GM12878 (cell line): Measurements from ENCODE around the gene WWC2. TPM values are rescaled to one million over a fixed set of nuclear protein-coding genes. Genes with fewer than 3 reads are reported as not detected.

Source experiments
- ATAC-seq: fragments of 200-7000 bp; cut with Tn5 transposase; 3 replicates; pipeline ENCODE4 v1.9.1; 2020; ENCODE audit warnings: mild to moderate bottlenecking, moderate library complexity
- BruUV-seq: library from RNA; stranded (reverse); fragments of 400-500 nt; replicated peaks from 2 replicates; lab custom pipeline; 2021; lab: Mats Ljungman, UMichigan
- CTCF ChIA-PET: fragments of 300-600 bp; sonication (Branson Sonifier 250); formaldehyde crosslinking; extraction: SDS; loops from one replicate; lab custom pipeline; 2021; ENCODE audit warnings: inconsistent platforms; lab: Yijun Ruan, JAX
- POLR2A ChIA-PET: fragments of 350-600 bp; formaldehyde crosslinking; extraction: SDS; loops from one replicate; lab custom pipeline; 2021; ENCODE audit warnings: inconsistent platforms; lab: Charles Lee
- RAD21 ChIA-PET: fragments of 300-600 bp; sonication (Branson Sonifier 250); formaldehyde crosslinking; loops from one replicate; lab custom pipeline; 2023; ENCODE audit warnings: antibody characterized with exemption; ENCODE audit not compliant: unreplicated experiment; lab: Charles Lee
- SMC1A ChIA-PET: fragments of 300-600 bp; sonication (Branson Sonifier 250); formaldehyde crosslinking; loops from one replicate; lab custom pipeline; 2023; ENCODE audit not compliant: unreplicated experiment, uncharacterized antibody; lab: Charles Lee
- DNase-seq: peaks from one replicate; pipeline ENCODE4 v3.0.0-alpha.2; 2011; ENCODE audit warnings: low read depth, low spot score
- FAIRE-seq: peaks from 3 replicates; lab custom pipeline; 2011; peaks lifted over from hg19 to GRCh38; lab: Jason Lieb, UNC
- H2AFZ ChIP-seq: 2 replicates; pipeline ENCODE4 v1.6.0; 2011; ENCODE audit warnings: low read depth, low read length, control low read depth; ENCODE audit not compliant: control insufficient read depth
- H3K27ac ChIP-seq: 2 replicates; pipeline ENCODE4 v1.5.1; 2011; ENCODE audit warnings: control low read depth; ENCODE audit not compliant: control insufficient read depth, insufficient read depth
- H3K27me3 ChIP-seq, 2 experiments: replicated peaks in 1 of 2; 2 replicates each; pipeline versions ENCODE4 v1.6.0 to v1.6.1; 2011; ENCODE audit warnings: low read length in 1 of 2; ENCODE audit not compliant: control insufficient read depth in 2 of 2, insufficient read depth in 2 of 2
- H3K36me3 ChIP-seq, 2 experiments: 2 replicates each; pipeline ENCODE4 v1.5.1; 2011; ENCODE audit warnings: low read length in 1 of 2; ENCODE audit not compliant: control insufficient read depth in 2 of 2, insufficient read depth in 2 of 2
- H3K4me1 ChIP-seq: 2 replicates; pipeline ENCODE4 v1.6.1; 2011; ENCODE audit warnings: mild to moderate bottlenecking, low read length, moderate library complexity, mixed read lengths; ENCODE audit not compliant: control insufficient read depth, insufficient read depth
- H3K4me2 ChIP-seq: 2 replicates; pipeline ENCODE4 v1.6.0; 2011; ENCODE audit warnings: control low read depth; ENCODE audit not compliant: control insufficient read depth, insufficient read depth
- H3K4me3 ChIP-seq: fragments of 200-600 bp; sonication (generic); 2 replicates; pipeline ENCODE4 v1.5.1; 2016
- H3K79me2 ChIP-seq: 2 replicates; pipeline ENCODE4 v1.6.0; 2011; ENCODE audit warnings: low read length; ENCODE audit not compliant: control insufficient read depth, insufficient read depth
- H3K9ac ChIP-seq: 2 replicates; pipeline ENCODE4 v1.8.0; 2011; ENCODE audit warnings: low read length, control low read depth, mixed read lengths; ENCODE audit not compliant: control insufficient read depth, insufficient read depth
- H3K9me3 ChIP-seq: replicated peaks from 3 replicates; pipeline ENCODE4 v1.5.1; 2011; ENCODE audit warnings: mild to moderate bottlenecking, low read length; ENCODE audit not compliant: control insufficient read depth, insufficient read depth
- H4K20me1 ChIP-seq: 2 replicates; pipeline ENCODE4 v1.6.0; 2011; ENCODE audit not compliant: control insufficient read depth, insufficient read depth
- CBX3 ChIP-seq: fragments of 200-600 bp; sonication (generic); IDR thresholded peaks from 2 replicates; pipeline ENCODE4 v1.6.1; 2016; ENCODE audit warnings: low read depth, borderline replicate concordance
- E2F4 ChIP-seq: IDR thresholded peaks from 2 replicates; pipeline ENCODE4 v1.6.1; 2012; ENCODE audit warnings: low read depth, low read length, improper control_type of control experiment
- EP300 ChIP-seq, 2 experiments: fragments of 150-350 bp in 1 of 2; IDR thresholded peaks; 2 replicates each; pipeline ENCODE4 v1.6.1; 2011 to 2012; ENCODE audit warnings: low read depth in 2 of 2, low read length in 2 of 2, borderline replicate concordance in 1 of 2, improper control_type of control experiment in 1 of 2, inconsistent platforms in 1 of 2; ENCODE audit not compliant: control insufficient read depth in 1 of 2
- FOXK2 ChIP-seq: fragments of 450-650 bp; IDR thresholded peaks from 2 replicates; pipeline ENCODE4 v1.6.1; 2017; ENCODE audit warnings: mild to moderate bottlenecking, moderate library complexity
- KLF5 ChIP-seq: fragments of 450-650 bp; IDR thresholded peaks from 2 replicates; pipeline ENCODE4 v1.6.1; 2014; ENCODE audit warnings: mild to moderate bottlenecking; ENCODE audit not compliant: partially characterized antibody
- SP1 ChIP-seq: IDR thresholded peaks from one replicate; pipeline ENCODE4 v1.6.1; 2011; ENCODE audit warnings: low read depth, low read length
- YBX1 ChIP-seq: fragments of 450-650 bp; IDR thresholded peaks from 2 replicates; pipeline ENCODE4 v1.6.1; 2016; ENCODE audit warnings: antibody characterized with exemption
- WGBS: methylation state at CpG from one replicate; pipeline ENCODE4 v1.1.6; 2016; ENCODE audit warnings: low lambda C conversion rate; ENCODE audit not compliant: insufficient replicate concordance, insufficient coverage; ENCODE audit errors: missing lambda C conversion rate; 5-methylcytosine and 5-hydroxymethylcytosine counted together
- in situ Hi-C: fragments of 300-500 bp; cut with MboI; formaldehyde crosslinking; loops from 9 replicates; pipeline ENCODE4 v1.14.3; 2018; ENCODE audit warnings: mixed read lengths
- intact Hi-C: fragments of 100-400 bp; cut with micrococcal nuclease; formaldehyde crosslinking; loops from one replicate; pipeline ENCODE4 v1.14.2; 2022; ENCODE audit not compliant: unreplicated experiment
- polyA plus RNA-seq, 11 experiments: library from polyadenylated mRNA; depleted of rRNA in 4 of 11; unstranded in 6 of 11; stranded (reverse) in 5 of 11; fragments of >200 nt; fragmentation: Nextera tagmentation in 4 of 11; fragmentation: Illumina TruSeq in 1 of 11; extraction: Ambion mirVana in 4 of 11; extraction: Trizol in 1 of 11; gene quantifications; 1 replicate in 1 of 11; 2 replicates in 10 of 11; pipeline versions ENCODE4 v1.2.1 to v1.2.3, GENCODE V29; 2011 to 2016; ENCODE audit warnings: inconsistent platforms in 2 of 11, missing spikeins in 2 of 11, low read depth in 1 of 11
- total RNA-seq, 4 experiments: library from RNA; depleted of rRNA in 3 of 4; stranded (reverse); fragments of >200 nt in 3 of 4; fragmentation: Illumina TruSeq in 1 of 4; extraction: Trizol in 1 of 4; gene quantifications; 2 replicates each; pipeline versions ENCODE4 v1.2.1 to v1.2.3, GENCODE V29; 2013 to 2021
- TF ChIP-seq, protein P1 (sequence below): IDR thresholded peaks from 2 replicates; pipeline ENCODE4 v1.6.1; 2011; ENCODE audit warnings: borderline replicate concordance, low read depth, mild to moderate bottlenecking, moderate library complexity, low read length; ENCODE audit not compliant: insufficient read depth, poor library complexity, severe bottlenecking
- TF ChIP-seq, protein P2 (sequence below): fragments of 450-650 bp; formaldehyde crosslinking; IDR thresholded peaks from 2 replicates; pipeline ENCODE4 v1.4.0; 2020; ENCODE audit warnings: mild to moderate bottlenecking, moderate library complexity

Gene WWC2
- total and polyA plus RNA-seq, 10 of the 15 experiments (the other 5 are each of a cell fraction or from before 2014, with no cell fraction given), result 0.02 to 0.72 (median 0.06) TPM; not detected in 3

DNA sequence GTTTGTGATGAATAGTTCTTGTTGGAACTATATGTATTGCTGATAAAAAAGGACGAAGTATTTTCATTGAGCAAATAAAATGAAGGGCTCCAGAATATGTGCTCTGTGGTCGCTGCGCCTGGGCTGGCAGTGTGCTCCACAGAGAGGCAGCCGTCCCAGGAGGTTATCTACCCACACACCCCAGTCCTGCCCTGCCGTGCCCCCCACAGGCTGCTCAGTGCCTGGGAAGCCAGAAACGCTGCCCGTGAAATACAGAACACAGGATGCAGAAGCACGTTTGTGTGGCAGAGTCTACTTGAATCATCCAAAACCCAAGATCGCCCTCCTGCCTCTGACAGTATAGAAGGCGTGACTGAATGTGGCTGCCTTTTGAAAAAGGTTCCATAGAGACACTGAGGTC lies 219.6 kb downstream of the WWC2 start:
- Histone ChIP-seq H3K4me1 (no peaks in the 10 kb centered on the region), H2AFZ (no peak overlapping the region), H3K79me2 (no peaks in the 10 kb centered on the region), H3K9me3 (no peaks in the 10 kb centered on the region), H4K20me1 (no peaks in the 10 kb centered on the region), H3K4me2 (no peak overlapping the region), H3K9ac (no peak overlapping the region), H3K4me3 (no peak overlapping the region), H3K27ac (no peak overlapping the region), H3K27me3 (no peaks in the 10 kb centered on the region; a peak in 1 of 4 replicates), H3K36me3 (no peaks in the 10 kb centered on the region)
- ChIA-PET SMC1A (interaction anchor here (1.0 to 1.3 kb wide), 2 partner anchors 12 to 57 kb away, joined by 3 read pairs; no protein-coding TSS in a partner anchor), CTCF (interaction anchor here (1.2 to 2.3 kb wide), 2 partner anchors 51 to 56 kb away, joined by 3 to 6 read pairs; no protein-coding TSS in a partner anchor), POLR2A (no interaction called here), RAD21 (no interaction called here)
- intact Hi-C loops (no loop called here), in situ Hi-C loops (no loop called here)
- 30% methylated on average over 10 of the region's 10 CpGs for WGBS
- DNase-seq (no peak), ATAC-seq (no peak; the same call in 2 of the 3 replicates), FAIRE-seq (no peak)
- TF ChIP-seq FOXK2 (no peak), YBX1 (no peak)
- BruUV-seq, result no TSS peak

DNA sequence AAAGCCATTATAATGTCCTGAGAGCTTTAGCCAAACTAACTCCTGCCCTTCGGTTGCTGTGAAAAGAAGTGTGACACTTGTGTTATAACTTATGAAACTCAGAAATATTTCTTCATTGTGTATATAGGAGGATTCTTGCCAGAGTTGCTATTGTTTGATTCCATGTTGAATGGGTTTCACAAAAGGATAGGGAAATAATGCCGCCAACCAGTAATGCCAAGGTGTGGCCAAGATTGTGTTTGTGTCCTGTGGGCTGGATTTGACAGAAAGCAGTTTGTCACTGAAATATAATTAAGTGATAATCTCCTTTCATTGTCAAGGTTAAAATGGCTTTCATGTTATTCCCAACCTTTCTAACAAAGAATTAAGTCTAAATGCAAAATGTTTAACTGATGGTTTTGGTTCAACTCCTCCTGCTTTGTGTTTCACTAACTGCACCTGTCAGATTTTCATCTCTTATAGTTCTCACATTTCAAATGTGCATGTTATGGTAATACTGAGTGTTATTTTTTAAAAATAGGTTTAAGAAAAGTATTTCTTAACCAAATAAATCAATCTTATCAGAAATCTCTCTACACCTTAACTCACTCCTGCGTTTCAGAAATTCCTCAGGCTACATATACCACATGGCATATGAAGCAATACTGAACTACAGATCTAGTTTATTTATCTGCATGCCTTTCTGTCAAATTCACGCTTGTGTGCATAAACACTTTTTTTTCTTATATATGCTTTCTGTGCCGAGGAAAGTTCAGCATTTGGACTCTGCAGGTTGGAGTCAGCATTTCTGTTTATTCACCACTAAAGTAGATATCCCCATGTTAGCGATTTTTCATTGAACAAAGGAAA lies 221.4 kb downstream of the WWC2 start, which contains the start of gene CLDN22:
CLDN22 (minus strand) TSS at position 66 of the 849 bp plus-strand sequence; CDS start at position 8, 58 bp downstream.
- FAIRE-seq (no peak), DNase-seq (no peak), ATAC-seq (no peak)
- in situ Hi-C loops, result no loop called here
- H3K4me2 ChIP-seq, result no peak within 1 kb of the TSS
- no peaks in the 10 kb centered on the region for H3K27me3 ChIP-seq
- H3K9me3 ChIP-seq, result no peaks in the 10 kb centered on the region
- intact Hi-C loops, result no loop called here
- 24% methylated on average over 6 of the region's 6 CpGs for WGBS
- no peaks in the 10 kb centered on the region for H4K20me1 ChIP-seq
- no peak within 1 kb of the TSS for H3K4me3 ChIP-seq
- H3K36me3 ChIP-seq, result no peaks in the 10 kb centered on the region
- H3K4me1 ChIP-seq, result no peaks in the 10 kb centered on the region
- H2AFZ ChIP-seq, result no peak within 1 kb of the TSS
- POLR2A ChIA-PET, result no interaction called here
- CTCF ChIA-PET, result no interaction called here
- SMC1A ChIA-PET, result no interaction called here
- RAD21 ChIA-PET, result no interaction called here
- H3K27ac ChIP-seq, result no peak within 1 kb of the TSS
- H3K9ac ChIP-seq, result no peak within 1 kb of the TSS
- H3K79me2 ChIP-seq, result no peaks in the 10 kb centered on the region
- no TSS peak for BruUV-seq
- TF ChIP-seq, protein P1, sequence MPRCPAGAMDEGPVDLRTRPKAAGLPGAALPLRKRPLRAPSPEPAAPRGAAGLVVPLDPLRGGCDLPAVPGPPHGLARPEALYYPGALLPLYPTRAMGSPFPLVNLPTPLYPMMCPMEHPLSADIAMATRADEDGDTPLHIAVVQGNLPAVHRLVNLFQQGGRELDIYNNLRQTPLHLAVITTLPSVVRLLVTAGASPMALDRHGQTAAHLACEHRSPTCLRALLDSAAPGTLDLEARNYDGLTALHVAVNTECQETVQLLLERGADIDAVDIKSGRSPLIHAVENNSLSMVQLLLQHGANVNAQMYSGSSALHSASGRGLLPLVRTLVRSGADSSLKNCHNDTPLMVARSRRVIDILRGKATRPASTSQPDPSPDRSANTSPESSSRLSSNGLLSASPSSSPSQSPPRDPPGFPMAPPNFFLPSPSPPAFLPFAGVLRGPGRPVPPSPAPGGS, result no peak
- TF ChIP-seq, protein P2, sequence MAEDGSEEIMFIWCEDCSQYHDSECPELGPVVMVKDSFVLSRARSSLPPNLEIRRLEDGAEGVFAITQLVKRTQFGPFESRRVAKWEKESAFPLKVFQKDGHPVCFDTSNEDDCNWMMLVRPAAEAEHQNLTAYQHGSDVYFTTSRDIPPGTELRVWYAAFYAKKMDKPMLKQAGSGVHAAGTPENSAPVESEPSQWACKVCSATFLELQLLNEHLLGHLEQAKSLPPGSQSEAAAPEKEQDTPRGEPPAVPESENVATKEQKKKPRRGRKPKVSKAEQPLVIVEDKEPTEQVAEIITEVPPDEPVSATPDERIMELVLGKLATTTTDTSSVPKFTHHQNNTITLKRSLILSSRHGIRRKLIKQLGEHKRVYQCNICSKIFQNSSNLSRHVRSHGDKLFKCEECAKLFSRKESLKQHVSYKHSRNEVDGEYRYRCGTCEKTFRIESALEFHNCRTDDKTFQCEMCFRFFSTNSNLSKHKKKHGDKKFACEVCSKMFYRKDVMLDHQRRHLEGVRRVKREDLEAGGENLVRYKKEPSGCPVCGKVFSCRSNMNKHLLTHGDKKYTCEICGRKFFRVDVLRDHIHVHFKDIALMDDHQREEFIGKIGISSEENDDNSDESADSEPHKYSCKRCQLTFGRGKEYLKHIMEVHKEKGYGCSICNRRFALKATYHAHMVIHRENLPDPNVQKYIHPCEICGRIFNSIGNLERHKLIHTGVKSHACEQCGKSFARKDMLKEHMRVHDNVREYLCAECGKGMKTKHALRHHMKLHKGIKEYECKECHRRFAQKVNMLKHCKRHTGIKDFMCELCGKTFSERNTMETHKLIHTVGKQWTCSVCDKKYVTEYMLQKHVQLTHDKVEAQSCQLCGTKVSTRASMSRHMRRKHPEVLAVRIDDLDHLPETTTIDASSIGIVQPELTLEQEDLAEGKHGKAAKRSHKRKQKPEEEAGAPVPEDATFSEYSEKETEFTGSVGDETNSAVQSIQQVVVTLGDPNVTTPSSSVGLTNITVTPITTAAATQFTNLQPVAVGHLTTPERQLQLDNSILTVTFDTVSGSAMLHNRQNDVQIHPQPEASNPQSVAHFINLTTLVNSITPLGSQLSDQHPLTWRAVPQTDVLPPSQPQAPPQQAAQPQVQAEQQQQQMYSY (CRISPR knock-in tag), result no peak
- no peak for TF ChIP-seq CBX3
- no peak for TF ChIP-seq KLF5
- no peak for TF ChIP-seq SP1
- TF ChIP-seq E2F4, result no peak
- TF ChIP-seq EP300 (IDR thresholded peaks at IDR 0.05; ENCODE audit: borderline replicate concordance in 1 of 2, control insufficient read depth in 1 of 2, low read depth in 2 of 2, low read length in 2 of 2), result no peak
